B cell (primary cell): ENCODE measurements around the gene CD6.

Experiments
- CTCF ChIP-seq: fragments of 200-600 bp; IDR thresholded peaks from one replicate; pipeline ENCODE4 v1.8.0; 2022; ENCODE audit warnings: antibody characterized with exemption, mild to moderate bottlenecking
- EZH2 ChIP-seq: IDR thresholded peaks from 2 replicates; pipeline ENCODE4 v1.6.1; 2012; ENCODE audit warnings: borderline replicate concordance, low read depth, mild to moderate bottlenecking, moderate library complexity, low read length; ENCODE audit not compliant: insufficient read depth, poor library complexity, severe bottlenecking

GRCh38 chr11:60928563-60929001 is 42.9 kb upstream of the CD6 start:
- TF ChIP-seq CTCF, result no peak
- TF ChIP-seq EZH2, result no peak
